KMS-11 (cell line): ENCODE measurements around the gene TSPOAP1.

Source experiments
- H2AFZ ChIP-seq: fragments of 200-600 bp; sonication (generic); 2 replicates; pipeline ENCODE4 v1.6.1; 2016; ENCODE audit warnings: antibody characterized with exemption, mixed run types, low read depth
- H3K27ac ChIP-seq: fragments of 200-600 bp; sonication (generic); 2 replicates; pipeline ENCODE4 v1.6.1; 2016; ENCODE audit warnings: mild to moderate bottlenecking, mixed run types
- H3K27me3 ChIP-seq: fragments of 200-600 bp; sonication (generic); 2 replicates; pipeline ENCODE4 v1.6.1; 2017; ENCODE audit warnings: mild to moderate bottlenecking, low read depth, mixed run types, moderate library complexity; ENCODE audit not compliant: insufficient read depth
- H3K36me3 ChIP-seq: fragments of 200-600 bp; sonication (generic); 2 replicates; pipeline ENCODE4 v1.6.1; 2017; ENCODE audit warnings: mild to moderate bottlenecking, mixed run types; ENCODE audit not compliant: insufficient read depth
- H3K4me1 ChIP-seq: fragments of 200-600 bp; sonication (generic); 2 replicates; pipeline ENCODE4 v1.6.1; 2016; ENCODE audit warnings: mild to moderate bottlenecking, low read depth, mixed run types; ENCODE audit not compliant: poor library complexity, severe bottlenecking
- H3K4me2 ChIP-seq: fragments of 200-600 bp; sonication (generic); 2 replicates; pipeline ENCODE4 v1.7.0; 2016; ENCODE audit warnings: mild to moderate bottlenecking, mixed run types
- H3K4me3 ChIP-seq: fragments of 200-600 bp; sonication (generic); IDR thresholded peaks from 2 replicates; pipeline ENCODE4 v1.6.1; 2017; ENCODE audit warnings: low read depth, low read length, mixed read lengths; ENCODE audit not compliant: insufficient read depth
- H3K79me2 ChIP-seq: fragments of 200-600 bp; sonication (generic); 2 replicates; pipeline ENCODE4 v1.6.1; 2016; ENCODE audit warnings: low read depth, mixed run types; ENCODE audit not compliant: insufficient read depth
- H3K9ac ChIP-seq: fragments of 200-600 bp; sonication (generic); 2 replicates; pipeline ENCODE4 v1.6.1; 2016; ENCODE audit warnings: mild to moderate bottlenecking, mixed run types
- H4K20me1 ChIP-seq: fragments of 200-600 bp; sonication (generic); 2 replicates; pipeline ENCODE4 v1.6.1; 2016; ENCODE audit warnings: mild to moderate bottlenecking, mixed run types; ENCODE audit not compliant: insufficient read depth
- TF ChIP-seq, protein P1 (sequence below): fragments of 200-600 bp; sonication (generic); conservative IDR thresholded peaks from 2 replicates; pipeline ENCODE4 v1.6.1; 2017; ENCODE audit warnings: low read depth, mild to moderate bottlenecking, antibody characterized with exemption, low read length, moderate library complexity, mixed read lengths

TSPOAP1 gene

DNA sequence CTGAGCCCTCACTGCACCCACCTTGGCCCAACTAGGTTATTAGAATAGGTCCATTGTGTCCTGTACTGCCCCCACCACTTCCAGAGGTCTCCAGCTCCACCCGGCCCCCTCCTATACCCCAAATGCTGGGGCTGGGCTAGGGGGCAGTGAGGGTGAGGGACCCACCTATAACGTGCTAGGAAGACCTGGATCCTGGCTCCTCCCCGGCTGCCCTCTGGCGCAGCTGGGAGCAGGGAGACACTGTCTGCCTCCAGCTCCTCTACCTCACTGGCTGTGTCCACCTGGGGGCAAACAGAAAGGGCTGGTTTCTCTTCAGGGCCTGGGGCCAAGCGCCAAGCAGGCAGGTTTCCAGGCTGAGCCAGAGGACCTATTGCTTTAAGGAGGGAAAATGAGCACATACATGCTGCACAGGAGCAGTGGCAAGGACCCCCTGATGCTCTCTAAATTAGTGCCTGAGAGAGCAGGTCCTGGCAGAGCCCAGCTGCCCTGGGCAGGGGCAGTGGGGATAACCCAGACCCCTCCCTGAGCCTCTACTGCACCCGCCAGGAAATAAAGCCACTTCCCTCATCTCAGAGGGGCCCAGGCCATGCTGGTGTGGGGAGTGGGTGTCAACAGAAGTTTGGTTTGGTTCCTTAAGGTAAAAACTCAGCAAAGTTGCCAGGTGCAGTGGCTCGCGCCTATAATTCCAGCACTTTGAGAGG is 12.2 kb downstream of the TSPOAP1 start:
- Histone ChIP-seq H3K4me2 (no peak overlapping the region), H3K79me2 (no peaks in the 10 kb centered on the region), H3K36me3 (no peaks in the 10 kb centered on the region), H3K4me3 (no peak overlapping the region), H3K27me3 (no peaks in the 10 kb centered on the region), H4K20me1 (no peaks in the 10 kb centered on the region), H3K27ac (no peak overlapping the region), H3K9ac (no peak overlapping the region), H3K4me1 (peaks cover 21% of the 10 kb centered on the region), H2AFZ (no peak overlapping the region)
- TF ChIP-seq, protein P1, sequence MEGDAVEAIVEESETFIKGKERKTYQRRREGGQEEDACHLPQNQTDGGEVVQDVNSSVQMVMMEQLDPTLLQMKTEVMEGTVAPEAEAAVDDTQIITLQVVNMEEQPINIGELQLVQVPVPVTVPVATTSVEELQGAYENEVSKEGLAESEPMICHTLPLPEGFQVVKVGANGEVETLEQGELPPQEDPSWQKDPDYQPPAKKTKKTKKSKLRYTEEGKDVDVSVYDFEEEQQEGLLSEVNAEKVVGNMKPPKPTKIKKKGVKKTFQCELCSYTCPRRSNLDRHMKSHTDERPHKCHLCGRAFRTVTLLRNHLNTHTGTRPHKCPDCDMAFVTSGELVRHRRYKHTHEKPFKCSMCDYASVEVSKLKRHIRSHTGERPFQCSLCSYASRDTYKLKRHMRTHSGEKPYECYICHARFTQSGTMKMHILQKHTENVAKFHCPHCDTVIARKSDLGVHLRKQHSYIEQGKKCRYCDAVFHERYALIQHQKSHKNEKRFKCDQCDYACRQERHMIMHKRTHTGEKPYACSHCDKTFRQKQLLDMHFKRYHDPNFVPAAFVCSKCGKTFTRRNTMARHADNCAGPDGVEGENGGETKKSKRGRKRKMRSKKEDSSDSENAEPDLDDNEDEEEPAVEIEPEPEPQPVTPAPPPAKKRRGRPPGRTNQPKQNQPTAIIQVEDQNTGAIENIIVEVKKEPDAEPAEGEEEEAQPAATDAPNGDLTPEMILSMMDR = no peak

DNA sequence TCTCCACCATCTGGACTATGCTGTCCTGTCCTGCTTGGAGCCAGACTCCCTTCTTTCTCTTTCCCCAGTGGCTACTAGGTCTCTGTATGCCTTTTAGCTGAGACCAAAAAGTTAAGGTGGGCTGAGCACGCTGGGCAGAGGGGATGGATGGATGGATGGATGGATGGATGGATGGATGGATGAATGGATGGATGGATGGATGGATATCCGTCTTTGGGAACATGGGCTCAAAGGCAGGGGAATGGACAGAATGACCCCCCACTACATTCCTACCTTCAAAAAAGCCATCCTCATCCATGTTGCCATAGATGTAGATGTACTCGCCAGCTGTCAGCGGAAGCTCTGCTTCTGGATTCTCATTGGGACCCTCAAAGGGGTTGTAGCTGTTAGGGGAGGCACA is 12.8 kb downstream of the TSPOAP1 start:
- Histone ChIP-seq H2AFZ (no peak overlapping the region), H3K9ac (no peak overlapping the region), H4K20me1 (no peaks in the 10 kb centered on the region), H3K36me3 (no peaks in the 10 kb centered on the region), H3K27ac (no peak overlapping the region), H3K27me3 (no peaks in the 10 kb centered on the region), H3K4me2 (no peak overlapping the region), H3K4me3 (no peak overlapping the region), H3K79me2 (no peaks in the 10 kb centered on the region), H3K4me1 (peaks cover 21% of the 10 kb centered on the region)
- TF ChIP-seq, protein P1 = no peak

DNA sequence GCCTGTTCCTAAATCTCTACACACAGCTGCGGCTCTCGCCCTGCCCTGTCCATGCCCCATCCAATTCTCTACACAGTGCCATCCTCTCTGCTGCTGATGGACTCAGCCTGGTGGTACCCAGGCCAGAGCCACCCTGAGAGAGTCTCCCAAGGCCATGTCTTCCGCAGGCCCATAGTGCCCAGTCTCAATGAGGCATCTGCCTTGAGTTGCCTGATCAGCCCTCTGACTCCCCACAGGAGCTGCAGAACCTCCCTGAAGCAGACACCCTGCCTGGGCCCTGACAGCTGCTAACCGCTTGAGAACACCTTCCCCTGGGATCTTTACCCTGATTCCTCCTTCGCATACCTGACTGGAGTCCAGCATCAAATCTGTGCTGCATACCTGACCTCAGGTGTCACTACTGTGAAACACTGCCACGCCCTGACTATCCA is 13.3 kb downstream of the TSPOAP1 start:
- Histone ChIP-seq H3K4me2 (no peak overlapping the region), H3K4me3 (no peak overlapping the region), H3K27me3 (no peaks in the 10 kb centered on the region), H3K36me3 (no peaks in the 10 kb centered on the region), H2AFZ (no peak overlapping the region), H4K20me1 (no peaks in the 10 kb centered on the region), H3K9ac (no peak overlapping the region), H3K4me1 (peaks cover 21% of the 10 kb centered on the region), H3K27ac (no peak overlapping the region), H3K79me2 (no peaks in the 10 kb centered on the region)
- TF ChIP-seq, protein P1 = no peak

DNA sequence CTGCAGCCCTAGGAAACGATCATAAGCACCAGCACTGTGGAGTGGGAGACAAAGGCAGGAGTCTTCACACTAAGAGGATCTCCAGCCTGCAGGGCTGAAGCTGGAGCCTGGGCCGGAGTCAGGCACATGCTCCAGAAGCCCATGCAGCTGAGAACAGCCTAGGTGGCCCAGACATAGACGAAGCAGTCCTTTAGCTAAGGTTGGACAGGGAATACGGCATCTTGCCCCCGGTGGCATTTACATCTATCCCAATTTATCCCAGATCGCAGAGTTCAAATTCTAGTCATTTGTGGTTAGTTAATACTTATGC is 13.9 kb downstream of the TSPOAP1 start:
- H2AFZ ChIP-seq = no peak overlapping the region
- no peaks in the 10 kb centered on the region for H3K27me3 ChIP-seq
- TF ChIP-seq, protein P1 = no peak
- no peak overlapping the region for H3K4me2 ChIP-seq
- no peak overlapping the region for H3K9ac ChIP-seq
- H3K36me3 ChIP-seq = no peaks in the 10 kb centered on the region
- H4K20me1 ChIP-seq = no peaks in the 10 kb centered on the region
- H3K4me3 ChIP-seq = no peak overlapping the region
- H3K27ac ChIP-seq = no peak overlapping the region
- peaks cover 21% of the 10 kb centered on the region for H3K4me1 ChIP-seq
- no peaks in the 10 kb centered on the region for H3K79me2 ChIP-seq
